Effector CD4-positive, alpha-beta T cell (primary cell): ENCODE data around the gene SORBS1.

Source experiments
- DNase-seq: peaks from one replicate; pipeline ENCODE4 v3.0.0-alpha.2; 2020

SORBS1 gene

DNA sequence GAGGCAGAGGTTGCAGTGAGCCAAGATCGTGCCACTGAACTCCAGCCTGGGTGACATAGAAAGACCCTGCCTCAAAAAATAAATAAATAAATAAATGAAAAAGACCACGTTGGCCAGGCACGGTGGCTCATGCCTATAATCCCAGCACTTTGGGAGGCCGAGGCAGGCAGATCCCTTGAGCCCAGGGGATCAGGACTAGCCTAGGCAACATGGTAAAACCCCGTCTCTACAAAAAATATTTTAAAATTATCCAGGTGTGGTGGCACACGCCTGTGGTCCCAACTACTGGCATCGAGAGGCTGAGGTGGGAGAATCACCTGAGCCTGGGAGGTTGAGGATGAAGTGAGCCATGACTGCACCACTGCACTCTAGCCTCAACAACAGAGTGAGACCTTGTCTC lies 153.6 kb downstream of the SORBS1 start:
- DNase-seq: no peak

- DNase-seq: no peak
Measured at GRCh38 chr10:95406651-95407280, 154.4 kb downstream of the SORBS1 start.

DNA sequence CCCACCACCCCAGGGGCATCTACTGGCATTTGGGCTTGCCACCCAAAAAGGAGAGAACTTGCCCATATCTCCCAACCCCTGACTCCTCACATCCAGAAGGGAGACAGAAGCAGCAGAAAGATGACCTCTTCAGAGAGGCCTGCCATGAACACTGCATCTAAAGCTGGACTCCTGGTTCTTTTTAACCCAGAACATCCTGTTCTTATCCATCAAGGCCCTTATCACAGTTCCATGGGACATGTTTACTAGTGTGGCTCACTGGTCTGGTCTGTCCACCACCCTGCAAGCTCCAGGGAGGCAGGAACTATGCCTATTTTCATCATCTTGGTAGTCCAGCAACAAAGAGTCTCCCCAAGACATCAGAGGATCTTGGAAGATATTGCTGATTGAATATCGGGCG lies 155.5 kb downstream of the SORBS1 start:
- DNase-seq: no peak

DNA sequence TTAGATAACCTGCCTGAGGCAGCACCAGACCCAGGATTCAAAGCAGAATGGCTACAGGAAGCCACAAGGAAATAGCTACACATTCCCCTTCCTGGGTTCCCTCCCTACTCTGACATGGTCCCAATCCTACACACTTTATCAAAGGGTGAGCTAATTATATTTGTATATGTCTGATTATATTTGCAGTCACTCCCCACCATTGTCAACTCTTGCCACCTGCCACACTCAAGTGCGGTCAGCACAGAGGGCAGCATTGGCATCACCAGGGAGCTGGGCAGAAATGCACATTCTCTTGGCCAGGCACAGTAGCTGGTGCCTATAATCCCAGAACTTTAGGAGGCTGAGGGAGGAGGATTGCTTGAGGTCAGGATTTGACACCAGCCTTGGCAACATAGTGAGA lies 156.3 kb downstream of the SORBS1 start:
- DNase-seq: no peak

DNA sequence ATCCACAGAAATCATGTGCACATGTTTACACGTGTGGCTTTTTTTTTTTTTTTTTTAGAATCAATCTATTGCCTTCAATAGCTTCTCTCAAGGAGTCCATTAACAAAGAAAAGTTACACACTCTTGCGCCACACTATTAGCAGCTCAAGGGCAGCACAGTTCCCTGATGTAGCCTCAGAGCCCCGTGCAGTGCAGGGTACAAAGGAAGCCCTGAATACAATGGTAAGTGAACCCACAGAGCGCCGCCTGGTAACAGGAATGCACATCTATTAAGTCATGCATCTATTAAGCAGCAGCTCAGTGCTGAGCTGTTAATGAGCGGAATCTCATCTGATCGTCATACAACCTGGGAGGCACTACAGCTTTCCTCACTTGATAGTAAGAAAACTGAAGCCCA lies 156.7 kb downstream of the SORBS1 start:
- no peak for DNase-seq

DNA sequence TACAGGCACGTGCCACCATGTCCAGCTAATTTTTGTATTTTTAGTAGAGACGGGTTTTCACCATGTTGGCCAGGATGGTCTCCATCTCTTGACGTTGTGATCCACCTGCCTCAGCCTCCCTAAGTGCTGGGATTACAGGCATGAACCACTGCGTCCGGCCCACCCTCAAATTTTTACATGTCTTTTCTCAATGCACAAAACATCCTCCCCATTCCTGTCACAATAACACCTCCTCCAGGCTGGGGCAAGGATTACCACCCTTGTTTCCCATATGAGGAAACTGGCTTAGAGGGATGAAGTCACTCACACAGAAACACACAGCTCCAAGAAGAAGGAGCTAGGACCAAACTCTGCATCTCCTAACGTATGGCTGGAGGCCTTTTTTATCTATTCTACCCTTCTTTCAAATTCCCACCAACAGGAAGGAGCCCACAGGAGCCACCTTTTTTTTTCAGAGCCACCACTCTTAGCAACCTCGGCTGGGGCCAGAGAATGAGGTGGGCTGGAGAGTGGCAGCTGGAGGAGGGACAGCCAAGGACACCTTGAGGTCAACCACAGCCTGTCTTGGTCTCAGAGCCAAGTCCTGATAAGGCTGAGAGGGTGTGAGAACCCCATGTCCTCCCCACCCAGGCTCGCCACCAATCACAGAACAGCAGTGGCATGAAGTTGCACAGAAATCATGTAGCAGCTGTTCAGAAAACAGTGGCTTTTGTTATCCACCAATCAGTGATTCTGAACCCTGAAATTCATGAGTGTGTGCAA lies 157.3 kb downstream of the SORBS1 start:
- no peak for DNase-seq

GRCh38 chr10:95401704-95402469 lies 159.3 kb downstream of the SORBS1 start:
- no peak for DNase-seq

DNA sequence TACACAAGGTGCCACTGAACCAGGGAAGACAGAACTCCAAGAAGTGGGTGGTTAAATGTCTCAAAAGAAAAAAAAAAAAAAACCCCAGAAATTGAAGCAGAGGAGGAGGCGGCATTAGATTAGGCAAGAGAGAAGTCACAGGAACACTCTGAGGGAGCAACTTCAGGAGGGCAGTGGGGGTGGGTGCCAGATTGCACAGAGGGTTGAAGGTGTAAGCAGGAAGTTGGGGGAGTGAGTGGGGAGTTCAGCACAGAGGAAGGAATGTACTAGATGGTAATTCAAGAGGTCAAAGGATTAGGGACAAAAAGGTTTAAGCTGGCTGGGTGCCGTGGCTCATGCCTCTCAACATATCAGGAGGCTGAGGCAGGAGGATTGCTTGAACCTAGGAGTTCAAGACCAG lies 160.4 kb downstream of the SORBS1 start:
- no peak for DNase-seq

- no peak for DNase-seq
Measured at GRCh38 chr10:95399183-95399582, 162.0 kb downstream of the SORBS1 start.

DNA sequence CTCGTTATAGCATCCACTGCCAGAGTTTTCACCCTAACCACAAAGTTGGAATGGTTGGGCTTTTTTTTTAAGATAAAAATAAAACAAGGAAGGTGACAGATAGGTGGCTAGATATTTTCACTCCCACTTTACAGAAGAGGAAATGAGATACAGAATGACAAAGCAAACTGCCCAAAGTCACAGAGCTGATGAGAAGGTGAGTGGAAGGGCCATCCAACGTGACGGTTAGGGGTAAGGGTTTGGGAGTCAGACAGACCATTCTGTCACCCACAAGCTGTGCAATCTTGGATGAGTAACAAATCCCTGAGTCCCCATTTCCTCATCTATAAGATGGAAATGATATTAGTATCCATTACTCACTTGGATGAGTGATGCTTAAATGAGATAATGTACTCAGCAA lies 163.4 kb downstream of the SORBS1 start:
- no peak for DNase-seq

DNA sequence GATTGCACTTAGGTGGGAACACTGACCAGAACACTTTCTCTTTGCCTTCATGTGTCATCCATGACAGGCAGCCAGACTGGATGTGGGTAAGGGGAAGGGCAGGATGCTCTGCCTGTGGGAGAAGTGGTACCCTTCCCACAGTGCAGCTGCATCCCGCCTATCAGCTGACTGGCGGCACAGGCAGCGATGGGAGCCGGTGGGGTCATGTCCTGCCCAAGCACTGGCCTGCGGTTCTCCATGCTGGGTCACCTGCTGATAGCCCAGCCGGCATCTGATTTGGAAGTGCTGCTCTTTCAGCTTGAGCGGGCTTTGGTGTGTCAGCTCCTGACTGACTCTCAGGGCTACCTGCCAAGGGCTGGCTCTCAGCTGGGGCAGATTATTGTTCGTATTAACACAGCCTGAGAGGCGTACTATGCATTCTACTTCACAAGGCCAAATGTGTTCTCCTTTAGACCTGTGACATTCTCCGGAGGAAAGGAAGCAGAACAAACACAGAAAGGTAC lies 165.2 kb downstream of the SORBS1 start:
- DNase-seq: no peak

GRCh38 chr10:95394161-95394880 lies 166.8 kb downstream of the SORBS1 start:
- no peak for DNase-seq

DNA sequence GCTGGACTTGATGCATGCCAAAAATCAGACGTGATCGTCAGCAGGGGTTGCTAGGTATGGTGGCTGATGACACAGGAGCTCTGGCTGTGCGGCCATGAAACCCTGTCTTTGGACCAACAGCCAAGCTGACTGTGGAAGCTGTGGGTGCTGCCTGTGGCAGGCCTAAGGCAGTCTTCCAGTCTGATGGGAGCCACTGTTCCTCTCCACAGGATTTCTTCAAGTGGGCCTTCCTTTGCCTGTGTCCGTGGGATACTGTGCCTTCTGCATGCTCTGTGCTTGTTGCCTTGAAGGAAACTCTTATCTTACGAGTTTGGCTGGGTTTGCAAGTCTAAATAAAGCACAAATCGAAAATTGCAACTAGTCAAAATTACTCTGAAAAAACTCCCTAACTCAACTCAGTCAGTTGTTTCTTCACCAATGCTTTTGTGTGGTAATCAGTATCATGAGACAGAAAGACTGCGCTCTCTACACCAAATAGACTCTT lies 168.4 kb downstream of the SORBS1 start:
- DNase-seq: no peak

DNA sequence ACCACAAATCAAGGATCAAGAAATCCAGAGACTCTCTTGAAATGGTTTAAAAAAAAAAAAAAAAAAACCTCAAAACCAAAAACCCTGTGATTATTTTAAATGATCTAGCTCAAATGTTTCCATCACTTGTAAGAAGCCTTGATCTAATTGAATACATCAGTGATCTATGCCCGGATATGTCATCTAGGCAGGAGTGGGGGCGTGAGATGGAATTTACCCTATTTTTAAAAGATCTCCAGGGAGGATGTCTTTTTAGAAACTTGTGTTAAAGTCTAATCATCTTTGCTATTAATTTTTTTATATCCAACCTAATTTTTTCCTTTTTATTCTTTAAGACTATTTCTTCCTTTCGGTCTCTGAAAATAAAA lies 169.0 kb downstream of the SORBS1 start:
- DNase-seq: no peak

DNA sequence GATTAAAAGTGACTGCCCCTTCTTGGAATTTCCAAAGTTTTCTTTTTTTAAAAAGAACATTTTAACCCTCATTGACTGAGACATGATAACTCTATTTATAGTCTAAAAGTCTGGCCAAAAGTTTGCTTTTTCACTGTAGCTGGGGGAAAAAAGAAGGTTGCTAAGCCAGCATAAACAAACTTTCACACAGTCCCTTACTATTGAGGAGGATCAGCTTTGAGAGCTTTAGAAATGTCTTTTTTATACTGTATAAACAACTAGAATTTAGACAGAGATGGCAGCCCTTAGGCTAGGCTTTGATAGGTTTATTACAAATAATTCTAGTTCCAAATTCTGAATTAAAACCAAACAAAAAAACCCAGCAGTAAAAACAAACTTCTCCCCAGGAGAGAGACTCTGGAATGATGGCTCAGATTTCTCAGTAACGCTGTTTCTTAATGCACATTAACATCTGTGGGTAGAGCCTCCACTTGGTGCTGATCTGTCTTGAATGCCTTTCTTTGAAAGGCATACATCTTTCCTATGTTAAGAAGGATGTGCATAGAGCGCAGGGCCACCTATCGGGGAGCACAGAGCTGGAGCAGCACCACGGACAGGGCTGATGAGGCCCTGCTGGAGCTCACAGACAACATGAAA lies 169.5 kb downstream of the SORBS1 start:
- DNase-seq: no peak

DNA sequence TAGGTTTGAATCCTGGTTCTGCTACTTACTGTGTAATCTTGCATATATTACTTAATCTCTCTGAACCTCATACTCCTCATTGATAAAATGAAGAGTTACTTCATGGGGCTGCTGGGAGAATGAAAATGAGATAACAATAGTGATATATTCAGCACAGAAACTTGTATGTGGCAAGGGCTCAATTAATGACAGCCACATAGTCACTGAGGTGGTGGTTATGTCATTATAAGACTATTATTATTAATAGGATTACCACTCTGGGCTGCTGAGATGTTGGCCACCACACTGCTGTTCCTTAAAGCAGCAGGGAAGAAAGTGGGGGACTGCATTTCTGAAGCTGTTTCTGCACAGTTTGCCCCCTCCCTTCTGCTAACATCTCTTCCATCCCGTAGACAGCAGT lies 170.0 kb downstream of the SORBS1 start:
- DNase-seq: no peak

DNA sequence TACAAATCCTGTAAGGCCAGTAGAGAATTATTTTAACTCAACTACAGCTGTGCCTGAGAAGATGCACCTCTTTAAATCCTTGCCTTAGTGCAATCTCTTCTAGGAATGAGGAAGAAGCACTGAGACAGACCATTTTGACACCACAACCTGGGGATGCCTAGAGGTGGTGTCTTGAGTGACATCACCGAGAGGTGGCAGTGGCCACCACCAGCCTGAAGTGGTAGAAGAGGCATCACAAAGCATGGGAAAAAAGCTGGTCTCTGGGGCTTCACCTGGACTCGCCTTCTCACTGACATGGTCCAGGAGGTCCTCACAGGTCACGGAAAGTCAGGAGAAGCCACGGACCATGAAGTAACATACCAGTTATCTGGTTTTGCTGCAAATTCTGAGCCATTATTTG lies 171.2 kb downstream of the SORBS1 start:
- DNase-seq: no peak

DNA sequence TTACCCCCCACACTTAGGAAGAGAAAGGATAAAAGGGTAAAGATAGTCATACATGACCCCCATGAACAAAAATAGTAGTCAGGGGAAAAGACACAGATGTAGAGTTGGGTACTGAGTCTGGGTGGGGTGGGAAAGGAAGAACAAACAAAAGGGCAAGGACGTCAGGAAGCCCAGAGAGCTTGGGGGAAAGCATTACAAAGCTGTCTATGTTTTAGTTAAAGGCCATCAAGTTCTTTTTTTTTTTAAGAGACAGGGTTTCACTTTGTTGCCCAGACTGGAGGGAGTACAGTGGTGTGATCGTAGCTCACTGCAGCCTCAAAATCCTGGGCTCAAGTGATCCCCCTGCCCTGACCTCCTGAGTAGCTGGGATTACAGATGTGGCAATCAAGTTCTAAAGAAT lies 172.0 kb downstream of the SORBS1 start:
- DNase-seq: no peak

DNA sequence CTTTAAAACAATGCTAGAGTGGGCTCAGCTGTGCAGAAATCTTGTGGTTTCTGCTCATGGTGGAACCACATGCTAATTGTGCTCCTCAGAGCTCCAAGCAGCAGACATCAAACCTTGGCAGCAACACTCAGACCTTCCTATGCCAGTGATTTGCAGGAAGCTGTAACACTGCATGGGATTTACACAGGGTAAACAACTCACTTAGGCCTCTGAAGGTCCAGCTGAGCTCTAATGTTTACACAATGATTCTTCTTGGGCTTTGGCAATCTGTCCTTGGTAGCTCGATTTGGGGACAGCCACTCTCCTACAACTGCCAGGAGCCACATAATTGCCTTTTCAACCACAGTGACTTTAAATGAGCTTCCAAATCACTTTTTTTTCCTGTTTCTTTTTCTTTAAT lies 172.6 kb downstream of the SORBS1 start:
- DNase-seq: no peak

- DNase-seq: no peak
Measured at GRCh38 chr10:95388109-95388471, 173.1 kb downstream of the SORBS1 start.

DNA sequence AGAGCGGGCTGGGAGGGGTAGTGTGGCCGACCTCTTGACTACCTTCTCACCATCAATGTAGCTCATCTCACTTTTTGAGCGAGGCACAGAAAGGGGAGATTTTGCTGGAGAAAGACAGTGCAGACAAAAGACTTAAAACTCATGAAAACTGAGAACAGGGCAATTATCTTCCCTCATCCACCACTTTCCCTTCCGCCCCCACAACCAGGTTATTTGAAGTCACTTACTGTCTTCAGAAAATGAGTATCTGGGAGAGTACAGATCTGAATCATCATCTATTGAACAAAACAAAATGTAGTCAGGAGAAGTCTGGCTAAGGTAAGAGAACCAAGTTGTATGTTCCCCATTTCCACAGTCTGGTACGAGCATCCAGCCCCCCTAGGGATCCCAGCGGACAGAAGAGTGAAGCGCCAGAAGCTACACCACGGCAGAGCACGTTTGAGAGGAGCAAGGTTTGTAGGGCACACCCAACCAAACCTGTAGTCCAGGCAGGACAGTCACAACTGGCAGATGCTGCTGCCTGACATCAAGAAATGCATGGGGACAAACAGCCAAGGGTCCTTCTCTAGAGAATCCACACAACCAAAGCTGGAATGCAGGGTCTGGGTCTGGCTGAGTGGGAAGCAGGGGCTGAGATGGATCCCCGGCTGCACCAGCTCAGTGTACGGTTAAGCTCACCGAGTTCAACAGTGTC lies 177.0 kb downstream of the SORBS1 start:
- DNase-seq: no peak

GRCh38 chr10:95382596-95382995 lies 178.6 kb downstream of the SORBS1 start:
- DNase-seq: no peak
